ENCODE data around the gene PIM3.

DNA sequence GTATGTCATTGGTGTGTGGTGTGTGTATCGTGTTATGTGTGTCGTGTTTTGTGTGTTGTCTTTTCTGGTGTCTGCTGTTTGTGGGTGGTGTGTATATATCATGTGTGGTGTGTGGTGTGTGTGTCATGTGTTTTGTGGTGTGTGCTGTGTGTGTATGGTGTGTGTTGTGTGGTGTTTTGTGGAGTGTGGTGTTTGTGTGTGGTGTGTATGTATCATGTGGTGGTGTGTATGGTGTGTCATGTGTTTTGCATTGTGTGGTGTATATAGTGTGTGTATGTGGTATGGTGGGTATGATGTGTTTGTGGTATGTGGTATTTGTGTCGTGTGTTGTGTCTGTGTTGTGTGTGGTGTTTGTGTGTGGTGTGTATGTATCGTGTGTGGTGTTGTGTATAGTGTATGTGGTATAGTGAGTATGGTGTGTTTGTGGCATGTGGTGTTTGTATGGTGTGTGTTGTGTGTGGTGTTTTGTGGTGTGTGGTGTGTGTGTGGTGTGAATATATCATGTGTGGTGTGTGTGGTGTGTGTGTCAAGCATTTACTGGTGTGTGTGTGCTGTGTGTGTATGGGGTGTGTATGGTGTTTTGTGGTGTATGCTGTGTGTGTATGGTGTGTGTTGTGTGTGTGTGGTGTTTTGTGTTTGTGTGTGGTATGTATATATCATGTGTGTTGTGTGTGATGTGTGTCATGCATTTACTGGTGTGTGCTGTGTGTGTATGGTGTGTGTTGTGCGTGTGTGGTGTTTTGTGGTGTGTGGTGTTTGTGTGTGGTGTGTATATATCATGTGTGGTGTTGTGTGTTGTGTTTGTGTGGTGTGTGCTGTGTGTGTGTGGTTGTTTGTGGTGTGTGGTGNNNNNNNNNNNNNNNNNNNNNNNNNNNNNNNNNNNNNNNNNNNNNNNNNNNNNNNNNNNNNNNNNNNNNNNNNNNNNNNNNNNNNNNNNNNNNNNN lies 12.7 kb downstream of the PIM3 start:
- TF ChIP-seq FOXA1 (IDR thresholded peaks at IDR 0.05) (no peak), HNF4A (conservative IDR thresholded peaks at IDR 0.05) (no peak)
- TF ChIP-seq, protein P1, sequence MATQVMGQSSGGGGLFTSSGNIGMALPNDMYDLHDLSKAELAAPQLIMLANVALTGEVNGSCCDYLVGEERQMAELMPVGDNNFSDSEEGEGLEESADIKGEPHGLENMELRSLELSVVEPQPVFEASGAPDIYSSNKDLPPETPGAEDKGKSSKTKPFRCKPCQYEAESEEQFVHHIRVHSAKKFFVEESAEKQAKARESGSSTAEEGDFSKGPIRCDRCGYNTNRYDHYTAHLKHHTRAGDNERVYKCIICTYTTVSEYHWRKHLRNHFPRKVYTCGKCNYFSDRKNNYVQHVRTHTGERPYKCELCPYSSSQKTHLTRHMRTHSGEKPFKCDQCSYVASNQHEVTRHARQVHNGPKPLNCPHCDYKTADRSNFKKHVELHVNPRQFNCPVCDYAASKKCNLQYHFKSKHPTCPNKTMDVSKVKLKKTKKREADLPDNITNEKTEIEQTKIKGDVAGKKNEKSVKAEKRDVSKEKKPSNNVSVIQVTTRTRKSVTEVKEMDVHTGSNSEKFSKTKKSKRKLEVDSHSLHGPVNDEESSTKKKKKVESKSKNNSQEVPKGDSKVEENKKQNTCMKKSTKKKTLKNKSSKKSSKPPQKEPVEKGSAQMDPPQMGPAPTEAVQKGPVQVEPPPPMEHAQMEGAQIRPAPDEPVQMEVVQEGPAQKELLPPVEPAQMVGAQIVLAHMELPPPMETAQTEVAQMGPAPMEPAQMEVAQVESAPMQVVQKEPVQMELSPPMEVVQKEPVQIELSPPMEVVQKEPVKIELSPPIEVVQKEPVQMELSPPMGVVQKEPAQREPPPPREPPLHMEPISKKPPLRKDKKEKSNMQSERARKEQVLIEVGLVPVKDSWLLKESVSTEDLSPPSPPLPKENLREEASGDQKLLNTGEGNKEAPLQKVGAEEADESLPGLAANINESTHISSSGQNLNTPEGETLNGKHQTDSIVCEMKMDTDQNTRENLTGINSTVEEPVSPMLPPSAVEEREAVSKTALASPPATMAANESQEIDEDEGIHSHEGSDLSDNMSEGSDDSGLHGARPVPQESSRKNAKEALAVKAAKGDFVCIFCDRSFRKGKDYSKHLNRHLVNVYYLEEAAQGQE (IDR thresholded peaks at IDR 0.05): no peak
- TF ChIP-seq, protein P2, sequence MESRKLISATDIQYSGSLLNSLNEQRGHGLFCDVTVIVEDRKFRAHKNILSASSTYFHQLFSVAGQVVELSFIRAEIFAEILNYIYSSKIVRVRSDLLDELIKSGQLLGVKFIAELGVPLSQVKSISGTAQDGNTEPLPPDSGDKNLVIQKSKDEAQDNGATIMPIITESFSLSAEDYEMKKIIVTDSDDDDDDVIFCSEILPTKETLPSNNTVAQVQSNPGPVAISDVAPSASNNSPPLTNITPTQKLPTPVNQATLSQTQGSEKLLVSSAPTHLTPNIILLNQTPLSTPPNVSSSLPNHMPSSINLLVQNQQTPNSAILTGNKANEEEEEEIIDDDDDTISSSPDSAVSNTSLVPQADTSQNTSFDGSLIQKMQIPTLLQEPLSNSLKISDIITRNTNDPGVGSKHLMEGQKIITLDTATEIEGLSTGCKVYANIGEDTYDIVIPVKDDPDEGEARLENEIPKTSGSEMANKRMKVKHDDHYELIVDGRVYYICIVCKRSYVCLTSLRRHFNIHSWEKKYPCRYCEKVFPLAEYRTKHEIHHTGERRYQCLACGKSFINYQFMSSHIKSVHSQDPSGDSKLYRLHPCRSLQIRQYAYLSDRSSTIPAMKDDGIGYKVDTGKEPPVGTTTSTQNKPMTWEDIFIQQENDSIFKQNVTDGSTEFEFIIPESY (IDR thresholded peaks at IDR 0.05): no peak
